Measurements from ENCODE around the gene TMEM178B. TPM values are rescaled to one million over a fixed set of nuclear protein-coding genes. Genes with fewer than 3 reads are reported as not detected.

The TMEM178B gene
- total RNA-seq, 1 experiment from 2014 or later: 0.11 TPM

GRCh38 chr7:141427134-141427533 lies 353.3 kb downstream of the TMEM178B start:
- Mint-ChIP-seq H3K9me3 (ENCODE audit: unreplicated experiment) (no peaks in the 10 kb centered on the region), H3K27me3 (ENCODE audit: insufficient read depth, unreplicated experiment) (peaks cover 8% of the 10 kb centered on the region), H3K27ac (ENCODE audit: unreplicated experiment) (no peak overlapping the region), H3K4me3 (ENCODE audit: unreplicated experiment) (no peak overlapping the region), H3K36me3 (ENCODE audit: insufficient read depth, unreplicated experiment) (peaks cover 5% of the 10 kb centered on the region), H3K4me1 (ENCODE audit: low read depth, unreplicated experiment) (no peaks in the 10 kb centered on the region)
- Histone ChIP-seq H3K36me3 (ENCODE audit: control insufficient read depth, insufficient read depth, low read length) (no peaks in the 10 kb centered on the region), H3K27me3 (replicated peaks; ENCODE audit: control insufficient read depth, insufficient read depth, low read length) (no peaks in the 10 kb centered on the region), H3K9me3 (peaks cover 8% of the 10 kb centered on the region), H3K4me1 (no peaks in the 10 kb centered on the region), H3K4me3 (ENCODE audit: low read depth, low read length) (no peak overlapping the region)
- DNase-seq: no peak
- no TSS peak for BruUV-seq (replicated peaks)
- no peak for TF ChIP-seq CTCF (IDR thresholded peaks at IDR 0.05; ENCODE audit: insufficient read depth in 1 of 2, low read depth in 1 of 2, low read length in 1 of 2, severe bottlenecking in 1 of 2, unreplicated experiment in 1 of 2)
- CTCF ChIA-PET: no interaction called here
- intact Hi-C loops (cut with micrococcal nuclease; ENCODE audit: unreplicated experiment): no loop called here
- POLR2A ChIA-PET: no interaction called here

GRCh38 chr7:141430455-141431139 lies 356.7 kb downstream of the TMEM178B start:
- peaks cover 5% of the 10 kb centered on the region for H3K36me3 Mint-ChIP-seq (ENCODE audit: insufficient read depth, unreplicated experiment)
- H3K27me3 ChIP-seq (replicated peaks; ENCODE audit: control insufficient read depth, insufficient read depth, low read length): no peaks in the 10 kb centered on the region
- no peak for TF ChIP-seq CTCF (IDR thresholded peaks at IDR 0.05; ENCODE audit: insufficient read depth in 1 of 2, low read depth in 1 of 2, low read length in 1 of 2, severe bottlenecking in 1 of 2, unreplicated experiment in 1 of 2)
- POLR2A ChIA-PET: no interaction called here
- H3K27ac Mint-ChIP-seq (ENCODE audit: unreplicated experiment): no peak overlapping the region
- H3K9me3 ChIP-seq: peaks cover 8% of the 10 kb centered on the region
- BruUV-seq (replicated peaks): no TSS peak
- peaks cover 20% of the 10 kb centered on the region for H3K27me3 Mint-ChIP-seq (ENCODE audit: insufficient read depth, unreplicated experiment)
- no peak overlapping the region for H3K4me3 Mint-ChIP-seq (ENCODE audit: unreplicated experiment)
- H3K9me3 Mint-ChIP-seq (ENCODE audit: unreplicated experiment): no peaks in the 10 kb centered on the region
- no peaks in the 10 kb centered on the region for H3K36me3 ChIP-seq (ENCODE audit: control insufficient read depth, insufficient read depth, low read length)
- H3K4me3 ChIP-seq (ENCODE audit: low read depth, low read length): no peak overlapping the region
- no peaks in the 10 kb centered on the region for H3K4me1 Mint-ChIP-seq (ENCODE audit: low read depth, unreplicated experiment)
- intact Hi-C loops (cut with micrococcal nuclease; ENCODE audit: unreplicated experiment): no loop called here
- CTCF ChIA-PET: no interaction called here
- H3K4me1 ChIP-seq: no peaks in the 10 kb centered on the region
- no peak for DNase-seq

GRCh38 chr7:141431140-141431479 lies 357.2 kb downstream of the TMEM178B start:
- H3K27me3 Mint-ChIP-seq (ENCODE audit: insufficient read depth, unreplicated experiment): peaks cover 23% of the 10 kb centered on the region
- Histone ChIP-seq H3K27me3 (replicated peaks; ENCODE audit: control insufficient read depth, insufficient read depth, low read length) (no peaks in the 10 kb centered on the region), H3K9me3 (peaks cover 8% of the 10 kb centered on the region), H3K4me3 (ENCODE audit: low read depth, low read length) (no peak overlapping the region), H3K36me3 (ENCODE audit: control insufficient read depth, insufficient read depth, low read length) (no peaks in the 10 kb centered on the region), H3K4me1 (no peaks in the 10 kb centered on the region)
- H3K4me3 Mint-ChIP-seq (ENCODE audit: unreplicated experiment): no peak overlapping the region
- TF ChIP-seq CTCF (IDR thresholded peaks at IDR 0.05; ENCODE audit: insufficient read depth in 1 of 2, low read depth in 1 of 2, low read length in 1 of 2, severe bottlenecking in 1 of 2, unreplicated experiment in 1 of 2): no peak
- ChIA-PET CTCF (no interaction called here), POLR2A (no interaction called here)
- intact Hi-C loops (cut with micrococcal nuclease; ENCODE audit: unreplicated experiment): no loop called here
- H3K36me3 Mint-ChIP-seq (ENCODE audit: insufficient read depth, unreplicated experiment): peaks cover 5% of the 10 kb centered on the region
- H3K27ac Mint-ChIP-seq (ENCODE audit: unreplicated experiment): no peak overlapping the region
- BruUV-seq (replicated peaks): no TSS peak
- no peaks in the 10 kb centered on the region for H3K9me3 Mint-ChIP-seq (ENCODE audit: unreplicated experiment)
- DNase-seq: no peak
- no peaks in the 10 kb centered on the region for H3K4me1 Mint-ChIP-seq (ENCODE audit: low read depth, unreplicated experiment)

All from Caco-2 (cell line).